Caco-2 (cell line): Measurements from ENCODE around the gene SIRPG. TPM values are rescaled to one million over a fixed set of nuclear protein-coding genes. Genes with fewer than 3 reads are reported as not detected.
A peak's percentile ranks its signal among the peaks of the same experiment; 100 is the strongest.
"Not testable (repeated sequence)": the region's sequence is repeated elsewhere in the genome, so short reads cannot be mapped to it uniquely, and the experiment has no call there.

Source experiments
- Bru-seq: library from RNA; stranded (reverse); fragments of 400-500 nt; gene quantifications from one replicate; lab custom pipeline; 2021; lab: Mats Ljungman, UMichigan
- BruChase-seq, 2 experiments: library from RNA; stranded (reverse); fragments of 400-500 nt; gene quantifications; one replicate each; lab custom pipeline; 2021; lab: Mats Ljungman, UMichigan
- BruUV-seq: library from RNA; stranded (reverse); fragments of 400-500 nt; replicated peaks from 2 replicates; lab custom pipeline; 2021; lab: Mats Ljungman, UMichigan
- CTCF ChIA-PET: fragments of 300-600 bp; sonication (Branson Sonifier 250); formaldehyde crosslinking; loops from one replicate; lab custom pipeline; 2022; ENCODE audit warnings: antibody characterized with exemption; lab: Charles Lee
- POLR2A ChIA-PET: fragments of 300-600 bp; sonication (Branson Sonifier 250); formaldehyde crosslinking; loops from one replicate; lab custom pipeline; 2022; ENCODE audit warnings: antibody characterized with exemption; lab: Charles Lee
- DNase-seq, 2 experiments: peaks; one replicate each; pipeline versions ENCODE4 v3.0.0 to v3.0.0-alpha.2; 2020 to 2022
- H3K27me3 ChIP-seq: replicated peaks from 2 replicates; pipeline ENCODE4 v1.6.0; 2011; ENCODE audit warnings: low read length; ENCODE audit not compliant: control insufficient read depth, insufficient read depth
- H3K36me3 ChIP-seq: 2 replicates; pipeline ENCODE4 v1.5.1; 2011; ENCODE audit warnings: low read length; ENCODE audit not compliant: control insufficient read depth, insufficient read depth
- H3K4me1 ChIP-seq: fragments of 250-450 bp; sonication (Bioruptor Pico); 2 replicates; pipeline ENCODE4 v1.5.1; 2020; ENCODE audit warnings: mild to moderate bottlenecking
- H3K4me3 ChIP-seq: 2 replicates; pipeline ENCODE4 v1.5.1; 2011; ENCODE audit warnings: low read depth, mild to moderate bottlenecking, control low read depth, low read length
- H3K9me3 ChIP-seq: fragments of 250-450 bp; sonication (Bioruptor Pico); 2 replicates; pipeline ENCODE4 v1.5.1; 2020; ENCODE audit warnings: mild to moderate bottlenecking, moderate library complexity
- H3K27ac Mint-ChIP-seq: one replicate; pipeline ENCODE4 v1.8.0; 2022; ENCODE audit warnings: mixed read lengths; ENCODE audit not compliant: unreplicated experiment
- H3K27me3 Mint-ChIP-seq: one replicate; pipeline ENCODE4 v1.8.0; 2022; ENCODE audit warnings: mixed read lengths; ENCODE audit not compliant: insufficient read depth, unreplicated experiment
- H3K36me3 Mint-ChIP-seq: one replicate; pipeline ENCODE4 v1.8.0; 2022; ENCODE audit warnings: mild to moderate bottlenecking, mixed read lengths; ENCODE audit not compliant: insufficient read depth, unreplicated experiment
- H3K4me1 Mint-ChIP-seq: one replicate; pipeline ENCODE4 v1.8.0; 2022; ENCODE audit warnings: low read depth, mixed read lengths; ENCODE audit not compliant: unreplicated experiment
- H3K4me3 Mint-ChIP-seq: one replicate; pipeline ENCODE4 v1.8.0; 2022; ENCODE audit warnings: mild to moderate bottlenecking, moderate library complexity, mixed read lengths; ENCODE audit not compliant: unreplicated experiment
- H3K9me3 Mint-ChIP-seq: one replicate; pipeline ENCODE4 v1.8.0; 2022; ENCODE audit warnings: mixed read lengths; ENCODE audit not compliant: unreplicated experiment
- intact Hi-C: fragments of 100-400 bp; cut with micrococcal nuclease; formaldehyde crosslinking; loops from one replicate; pipeline ENCODE4 v1.10.0; 2022; ENCODE audit not compliant: unreplicated experiment
- long read RNA-seq: library from polyadenylated mRNA; stranded (forward); transcript quantifications from one replicate; pipeline ENCODE4 v2.0.0, GENCODE V29; 2022
- total RNA-seq: library from RNA; stranded (reverse); gene quantifications from 2 replicates; pipeline ENCODE4 v1.2.3, GENCODE V29; 2022
- TF ChIP-seq, protein P1 (sequence below), 2 experiments: fragments of 200-600 bp in 1 of 2; IDR thresholded peaks; 1 replicate in 1 of 2; 2 replicates in 1 of 2; pipeline versions ENCODE4 v1.5.1 to v1.8.0; 2011 to 2022; ENCODE audit warnings: antibody characterized with exemption in 1 of 2, control low read depth in 1 of 2, inconsistent platforms in 1 of 2, low read depth in 1 of 2, low read length in 1 of 2, mild to moderate bottlenecking in 1 of 2, moderate library complexity in 1 of 2; ENCODE audit not compliant: insufficient read depth in 1 of 2, severe bottlenecking in 1 of 2, unreplicated experiment in 1 of 2

The SIRPG gene
- not detected in 2 replicates for total RNA-seq
- Bru-seq, nascent RNA, result percentile 3 among the genes with signal in this experiment
- BruChase-seq, experiment 1, labeled RNA remaining after a 2-hour chase, result not detected
- BruChase-seq, experiment 2, labeled RNA remaining after a 6-hour chase, result not detected
- long read RNA-seq, result 0 reads

DNA sequence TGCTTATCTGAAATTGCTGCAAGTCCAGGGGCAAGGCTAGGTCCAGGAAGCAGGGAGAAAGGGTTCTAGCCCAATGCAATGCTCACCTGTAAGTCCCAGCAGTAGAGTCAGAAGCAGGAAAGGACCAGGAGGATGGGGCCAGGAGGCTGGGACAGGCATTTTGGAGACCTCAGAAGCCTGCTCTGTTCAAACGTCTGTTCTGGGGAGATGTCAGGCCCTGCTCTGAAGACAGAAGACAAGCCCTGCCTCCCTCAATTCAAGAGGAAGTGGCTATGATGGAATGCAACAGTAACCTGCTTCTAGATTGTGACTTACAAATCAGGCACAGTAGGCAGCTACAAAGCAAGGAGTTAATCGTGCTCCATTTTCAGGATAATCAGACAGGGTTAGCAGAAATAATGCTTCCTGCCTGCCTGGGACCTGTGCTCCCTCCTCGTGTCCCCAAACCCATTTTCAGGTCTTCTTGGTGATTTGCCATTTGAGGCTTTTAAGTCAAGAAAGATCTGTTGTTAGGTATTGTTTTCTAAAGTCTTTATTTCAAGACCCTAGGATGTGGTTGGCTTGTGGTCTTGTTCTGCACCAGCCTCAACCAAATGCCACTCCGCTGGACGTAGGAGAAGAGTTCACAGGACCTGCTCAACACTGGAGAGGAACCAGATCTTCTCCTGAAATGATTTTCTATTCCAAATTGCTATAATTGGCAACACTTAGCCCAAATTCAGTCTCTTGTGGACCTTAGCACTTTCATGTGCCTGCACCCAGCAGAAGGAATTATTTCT, at the start of gene SIRPG:
Gene SIRPG, minus strand, starts transcription at position 224 of the 779 bp plus-strand sequence. Its CDS starts 65 bp downstream, at position 159.
- POLR2A ChIA-PET, result no interaction called here
- DNase-seq, result no peak
- H3K4me1 Mint-ChIP-seq, result no peaks in the 10 kb centered on the region
- H3K4me1 ChIP-seq, result no peaks in the 10 kb centered on the region
- TF ChIP-seq, protein P1, sequence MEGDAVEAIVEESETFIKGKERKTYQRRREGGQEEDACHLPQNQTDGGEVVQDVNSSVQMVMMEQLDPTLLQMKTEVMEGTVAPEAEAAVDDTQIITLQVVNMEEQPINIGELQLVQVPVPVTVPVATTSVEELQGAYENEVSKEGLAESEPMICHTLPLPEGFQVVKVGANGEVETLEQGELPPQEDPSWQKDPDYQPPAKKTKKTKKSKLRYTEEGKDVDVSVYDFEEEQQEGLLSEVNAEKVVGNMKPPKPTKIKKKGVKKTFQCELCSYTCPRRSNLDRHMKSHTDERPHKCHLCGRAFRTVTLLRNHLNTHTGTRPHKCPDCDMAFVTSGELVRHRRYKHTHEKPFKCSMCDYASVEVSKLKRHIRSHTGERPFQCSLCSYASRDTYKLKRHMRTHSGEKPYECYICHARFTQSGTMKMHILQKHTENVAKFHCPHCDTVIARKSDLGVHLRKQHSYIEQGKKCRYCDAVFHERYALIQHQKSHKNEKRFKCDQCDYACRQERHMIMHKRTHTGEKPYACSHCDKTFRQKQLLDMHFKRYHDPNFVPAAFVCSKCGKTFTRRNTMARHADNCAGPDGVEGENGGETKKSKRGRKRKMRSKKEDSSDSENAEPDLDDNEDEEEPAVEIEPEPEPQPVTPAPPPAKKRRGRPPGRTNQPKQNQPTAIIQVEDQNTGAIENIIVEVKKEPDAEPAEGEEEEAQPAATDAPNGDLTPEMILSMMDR (IDR thresholded peaks at IDR 0.05; ENCODE audit: insufficient read depth in 1 of 2, low read depth in 1 of 2, low read length in 1 of 2, severe bottlenecking in 1 of 2, unreplicated experiment in 1 of 2), result no peak
- BruUV-seq, result no TSS peak
- CTCF ChIA-PET, result no interaction called here
- no peaks in the 10 kb centered on the region for H3K36me3 Mint-ChIP-seq
- H3K36me3 ChIP-seq, result no peaks in the 10 kb centered on the region
- H3K9me3 Mint-ChIP-seq, result no peaks in the 10 kb centered on the region
- H3K4me3 Mint-ChIP-seq, result no peak within 1 kb of the TSS
- H3K4me3 ChIP-seq, result no peak within 1 kb of the TSS
- H3K27me3 ChIP-seq, result no peaks in the 10 kb centered on the region
- intact Hi-C loops, result no loop called here
- H3K9me3 ChIP-seq, result no peaks in the 10 kb centered on the region
- H3K27me3 Mint-ChIP-seq, result peaks cover 36% of the 10 kb centered on the region
- no peak within 1 kb of the TSS for H3K27ac Mint-ChIP-seq

DNA sequence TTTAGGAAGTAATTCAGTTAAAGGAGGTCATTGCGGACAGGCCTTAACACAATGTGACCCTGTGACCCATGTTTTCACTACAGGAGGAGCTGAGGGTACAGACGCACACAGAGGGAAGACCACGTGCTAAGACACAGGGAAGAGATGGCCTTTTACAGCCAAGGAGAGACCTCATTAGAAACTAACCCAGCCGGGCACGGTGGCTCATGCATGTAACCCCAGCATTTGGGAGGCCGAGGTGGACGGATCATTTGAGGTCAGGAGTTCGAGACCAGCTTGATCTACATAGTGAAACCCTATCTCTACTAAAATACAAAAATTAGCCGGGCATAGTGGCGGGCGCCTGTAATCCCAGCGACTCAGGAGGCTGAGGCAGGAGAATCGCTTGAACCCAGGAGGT, 49.3 kb upstream of the SIRPG start:
- H3K4me1 Mint-ChIP-seq, H3K27ac Mint-ChIP-seq, POLR2A ChIA-PET, H3K36me3 ChIP-seq, CTCF ChIA-PET, H3K36me3 Mint-ChIP-seq, H3K27me3 ChIP-seq, BruUV-seq, H3K4me3 ChIP-seq, H3K4me1 ChIP-seq, H3K9me3 ChIP-seq, H3K9me3 Mint-ChIP-seq, DNase-seq, intact Hi-C loops, H3K4me3 Mint-ChIP-seq: not testable (repeated sequence)
- peaks cover 43% of the 10 kb centered on the region for H3K27me3 Mint-ChIP-seq

DNA sequence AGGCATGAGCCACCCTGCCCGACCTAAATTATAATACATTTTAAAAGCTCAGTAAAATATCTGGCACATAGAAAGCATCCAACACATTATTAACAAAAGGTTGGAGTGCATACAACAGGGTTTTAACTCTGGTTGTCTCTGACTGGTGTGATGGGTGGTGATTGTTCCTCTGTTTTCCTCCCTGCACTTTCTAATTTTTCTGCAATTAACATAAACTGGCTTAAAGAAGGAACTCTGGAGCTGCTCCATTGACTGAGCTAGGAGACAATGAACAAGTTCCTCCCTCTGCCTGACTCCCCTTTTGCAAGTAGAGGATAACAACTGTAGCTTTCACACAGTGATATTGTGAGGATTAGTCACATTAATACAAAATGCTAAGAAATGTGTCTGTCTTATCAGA, 48.5 kb upstream of the SIRPG start:
- ChIA-PET CTCF (no interaction called here), POLR2A (no interaction called here)
- intact Hi-C loops, result no loop called here

More for the DNA sequence above, 48.5 kb upstream of the SIRPG start:
- no peak overlapping the region for H3K4me3 Mint-ChIP-seq
- H3K27ac Mint-ChIP-seq, result no peak overlapping the region
- H3K4me1 Mint-ChIP-seq, result no peaks in the 10 kb centered on the region
- peaks cover 38% of the 10 kb centered on the region for H3K27me3 Mint-ChIP-seq
- no peak for DNase-seq
- Histone ChIP-seq H3K27me3 (peaks cover 1% of the 10 kb centered on the region; the same call in 1 of the 2 replicates), H3K4me1 (no peaks in the 10 kb centered on the region), H3K9me3 (no peaks in the 10 kb centered on the region), H3K36me3 (no peaks in the 10 kb centered on the region), H3K4me3 (no peak overlapping the region)
- no peaks in the 10 kb centered on the region for H3K36me3 Mint-ChIP-seq
- no TSS peak for BruUV-seq
- no peaks in the 10 kb centered on the region for H3K9me3 Mint-ChIP-seq
- TF ChIP-seq, protein P1 (IDR thresholded peaks at IDR 0.05; ENCODE audit: insufficient read depth in 1 of 2, low read depth in 1 of 2, low read length in 1 of 2, severe bottlenecking in 1 of 2, unreplicated experiment in 1 of 2), result no peak
